SU-DHL-6 (cell line): ENCODE results near the gene OR1E2.
"Not testable (repeated sequence)": the region's sequence is repeated elsewhere in the genome, so short reads cannot be mapped to it uniquely, and the experiment has no call there.

Experiments
- H2AFZ ChIP-seq: fragments of 200-600 bp; sonication (generic); 2 replicates; pipeline ENCODE4 v1.6.1; 2014; ENCODE audit warnings: low read depth, mild to moderate bottlenecking, moderate library complexity, mixed read lengths, antibody characterized with exemption, low read length; ENCODE audit not compliant: severe bottlenecking
- H3F3A ChIP-seq: fragments of 200-600 bp; shearing (Covaris generic); 2 replicates; pipeline ENCODE4 v1.6.0; 2016; ENCODE audit warnings: antibody characterized with exemption, mild to moderate bottlenecking; ENCODE audit not compliant: insufficient read depth
- H3K27ac ChIP-seq: fragments of 200-600 bp; sonication (generic); 2 replicates; pipeline ENCODE4 v1.5.1; 2016; ENCODE audit warnings: low read depth, mild to moderate bottlenecking, low read length, moderate library complexity, mixed read lengths
- H3K27me3 ChIP-seq: fragments of 200-600 bp; sonication (generic), shearing (Covaris generic); 2 replicates; pipeline ENCODE4 v1.6.0; 2014; ENCODE audit warnings: mild to moderate bottlenecking, low read length
- H3K36me3 ChIP-seq: fragments of 200-600 bp; sonication (generic); 2 replicates; pipeline ENCODE4 v1.6.1; 2014; ENCODE audit warnings: mild to moderate bottlenecking, low read length, mixed read lengths
- H3K4me2 ChIP-seq: fragments of 300-600, 200-600 bp; shearing (Covaris generic), sonication (generic); 2 replicates; pipeline ENCODE4 v1.6.0; 2014; ENCODE audit warnings: low read length, low read depth, mild to moderate bottlenecking; ENCODE audit not compliant: poor library complexity, severe bottlenecking
- H3K4me3 ChIP-seq: fragments of 200-600 bp; sonication (generic); 2 replicates; pipeline ENCODE4 v1.5.1; 2014; ENCODE audit warnings: antibody characterized with exemption, low read length, mild to moderate bottlenecking, mixed read lengths; ENCODE audit not compliant: insufficient read depth, poor library complexity, severe bottlenecking
- H3K79me2 ChIP-seq: fragments of 200-600 bp; sonication (generic); 2 replicates; pipeline ENCODE4 v1.6.1; 2014; ENCODE audit warnings: mild to moderate bottlenecking, low read length, moderate library complexity; ENCODE audit not compliant: insufficient read depth
- H3K9ac ChIP-seq: fragments of 200-600 bp; sonication (generic); 2 replicates; pipeline ENCODE4 v1.7.0; 2014; ENCODE audit warnings: mild to moderate bottlenecking, low read length
- H3K9me2 ChIP-seq: fragments of 200-600 bp; sonication (generic); replicated peaks from 2 replicates; pipeline ENCODE4 v1.6.1; 2014; ENCODE audit warnings: low read length; ENCODE audit not compliant: insufficient read depth
- H3K9me3 ChIP-seq: fragments of 200-600 bp; sonication (generic); 2 replicates; pipeline ENCODE4 v1.6.1; 2014; ENCODE audit warnings: low read length, mixed read lengths; ENCODE audit not compliant: insufficient read depth
- H4K20me1 ChIP-seq: fragments of 200-600 bp; sonication (generic); 2 replicates; pipeline ENCODE4 v1.6.1; 2014; ENCODE audit warnings: low read depth, mild to moderate bottlenecking, antibody characterized with exemption, low read length, moderate library complexity, mixed read lengths
- EZH2phosphoT487 ChIP-seq: fragments of 200-600 bp; sonication (generic), shearing (Covaris generic); conservative IDR thresholded peaks from 2 replicates; pipeline ENCODE4 v1.6.1; 2018; ENCODE audit warnings: mild to moderate bottlenecking, antibody characterized with exemption, low read length, moderate library complexity, mixed read lengths
- TF ChIP-seq, protein P1 (sequence below): fragments of 200-600 bp; sonication (generic); IDR thresholded peaks from one replicate; pipeline ENCODE4 v1.5.1; 2017; ENCODE audit warnings: antibody characterized with exemption, mild to moderate bottlenecking, low read length, moderate library complexity; ENCODE audit not compliant: insufficient read depth, poor library complexity, severe bottlenecking

Gene OR1E2

GRCh38 chr17:3472137-3472536 is 38.5 kb upstream of the OR1E2 start:
- Histone ChIP-seq H3K36me3 (no peaks in the 10 kb centered on the region), H3K27me3 (no peaks in the 10 kb centered on the region), H3K9me3 (no peaks in the 10 kb centered on the region), H3K27ac (no peak overlapping the region), H3F3A (no peaks in the 10 kb centered on the region), H3K4me2 (no peak overlapping the region), H3K9me2 (no peaks in the 10 kb centered on the region), H2AFZ (no peak overlapping the region), H3K4me3 (no peak overlapping the region), H4K20me1 (no peaks in the 10 kb centered on the region), H3K9ac (no peak overlapping the region), H3K79me2 (no peaks in the 10 kb centered on the region)
- no peak for TF ChIP-seq EZH2phosphoT487
- TF ChIP-seq, protein P1, sequence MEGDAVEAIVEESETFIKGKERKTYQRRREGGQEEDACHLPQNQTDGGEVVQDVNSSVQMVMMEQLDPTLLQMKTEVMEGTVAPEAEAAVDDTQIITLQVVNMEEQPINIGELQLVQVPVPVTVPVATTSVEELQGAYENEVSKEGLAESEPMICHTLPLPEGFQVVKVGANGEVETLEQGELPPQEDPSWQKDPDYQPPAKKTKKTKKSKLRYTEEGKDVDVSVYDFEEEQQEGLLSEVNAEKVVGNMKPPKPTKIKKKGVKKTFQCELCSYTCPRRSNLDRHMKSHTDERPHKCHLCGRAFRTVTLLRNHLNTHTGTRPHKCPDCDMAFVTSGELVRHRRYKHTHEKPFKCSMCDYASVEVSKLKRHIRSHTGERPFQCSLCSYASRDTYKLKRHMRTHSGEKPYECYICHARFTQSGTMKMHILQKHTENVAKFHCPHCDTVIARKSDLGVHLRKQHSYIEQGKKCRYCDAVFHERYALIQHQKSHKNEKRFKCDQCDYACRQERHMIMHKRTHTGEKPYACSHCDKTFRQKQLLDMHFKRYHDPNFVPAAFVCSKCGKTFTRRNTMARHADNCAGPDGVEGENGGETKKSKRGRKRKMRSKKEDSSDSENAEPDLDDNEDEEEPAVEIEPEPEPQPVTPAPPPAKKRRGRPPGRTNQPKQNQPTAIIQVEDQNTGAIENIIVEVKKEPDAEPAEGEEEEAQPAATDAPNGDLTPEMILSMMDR, result no peak

GRCh38 chr17:3471599-3471998 is 38.0 kb upstream of the OR1E2 start, which contains the start of gene SPATA22:
SPATA22 (minus strand) TSS chr17:3471819; CDS start chr17:3469325, 2,494 bp downstream.
- no peaks in the 10 kb centered on the region for H3K9me2 ChIP-seq
- no peaks in the 10 kb centered on the region for H3K27me3 ChIP-seq
- no peaks in the 10 kb centered on the region for H4K20me1 ChIP-seq
- TF ChIP-seq, protein P1, result no peak
- no peak for TF ChIP-seq EZH2phosphoT487
- H2AFZ ChIP-seq, result no peak within 1 kb of the TSS
- no peaks in the 10 kb centered on the region for H3K79me2 ChIP-seq
- H3K9ac ChIP-seq, result no peak within 1 kb of the TSS
- no peaks in the 10 kb centered on the region for H3K9me3 ChIP-seq
- H3F3A ChIP-seq, result no peaks in the 10 kb centered on the region
- H3K27ac ChIP-seq, result no peak within 1 kb of the TSS
- no peak within 1 kb of the TSS for H3K4me2 ChIP-seq
- no peaks in the 10 kb centered on the region for H3K36me3 ChIP-seq
- no peak within 1 kb of the TSS for H3K4me3 ChIP-seq

GRCh38 chr17:3469529-3469928 is 35.9 kb upstream of the OR1E2 start:
- no peaks in the 10 kb centered on the region for H3K9me2 ChIP-seq
- no peaks in the 10 kb centered on the region for H3K79me2 ChIP-seq

DNA sequence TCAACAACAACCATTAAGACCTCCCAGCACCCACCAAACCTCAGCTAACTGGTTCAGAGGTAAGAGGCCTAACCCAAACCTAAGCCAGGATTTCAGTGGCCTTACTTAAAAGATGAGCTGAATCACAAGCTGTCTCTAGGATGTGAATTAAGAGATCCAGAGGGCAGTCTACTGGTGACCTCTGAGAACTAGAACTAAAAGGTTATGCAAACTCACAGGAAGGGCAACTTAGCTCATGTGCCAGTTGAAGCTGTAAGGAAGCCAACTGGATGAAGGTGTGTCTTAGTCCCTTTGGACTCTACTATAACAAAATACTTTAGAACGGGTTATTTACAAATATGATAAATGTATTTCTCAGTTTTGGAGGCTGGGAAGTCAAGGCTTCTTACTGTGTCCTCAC is 32.7 kb upstream of the OR1E2 start:
- not testable (repeated sequence) for H3K27ac ChIP-seq, H3K27me3 ChIP-seq, H3K9me3 ChIP-seq

More at GRCh38 chr17:3469529-3469928, 35.9 kb upstream of the OR1E2 start:
- Histone ChIP-seq H3K27me3 (no peaks in the 10 kb centered on the region), H2AFZ (no peak overlapping the region), H3K9me3 (no peaks in the 10 kb centered on the region), H3F3A (no peaks in the 10 kb centered on the region), H3K4me3 (no peak overlapping the region), H4K20me1 (no peaks in the 10 kb centered on the region), H3K27ac (no peak overlapping the region), H3K36me3 (no peaks in the 10 kb centered on the region), H3K4me2 (no peak overlapping the region), H3K9ac (no peak overlapping the region)
- TF ChIP-seq, protein P1, result no peak
- TF ChIP-seq EZH2phosphoT487, result no peak

More for the DNA sequence above, 32.7 kb upstream of the OR1E2 start:
- not testable (repeated sequence) for H3K9ac ChIP-seq, H3K4me3 ChIP-seq, H3F3A ChIP-seq, H4K20me1 ChIP-seq, H3K4me2 ChIP-seq, H2AFZ ChIP-seq, H3K36me3 ChIP-seq, H3K79me2 ChIP-seq, H3K9me2 ChIP-seq
